Cardiac muscle cell (in vitro differentiated cells and primary cell): ENCODE measurements around the gene ABCG1. TPM values are rescaled to one million over a fixed set of nuclear protein-coding genes. Genes with fewer than 3 reads are reported as not detected.

Source experiments
- DNase-seq, 2 donors: peaks; one replicate each; pipeline versions ENCODE4 v3.0.0 to v3.0.0-alpha.2; 2010 to 2017; ENCODE audit warnings: low read depth in 1 of 2, low spot score in 1 of 2
- H3K27ac ChIP-seq: fragments of 200-600 bp; sonication (generic); 2 replicates; pipeline ENCODE4 v1.5.1; 2016
- H3K27me3 ChIP-seq: fragments of 200-600 bp; sonication (generic); 2 replicates; pipeline ENCODE4 v1.6.0; 2016; ENCODE audit warnings: control low read depth
- H3K36me3 ChIP-seq: fragments of 200-600 bp; sonication (generic); 2 replicates; pipeline ENCODE4 v1.5.1; 2016; ENCODE audit warnings: control low read depth
- H3K4me1 ChIP-seq: fragments of 200-600 bp; sonication (generic); 2 replicates; pipeline ENCODE4 v1.8.1; 2017; ENCODE audit warnings: low read depth, mild to moderate bottlenecking, mixed run types
- H3K4me3 ChIP-seq: fragments of 200-600 bp; sonication (generic); 2 replicates; pipeline ENCODE4 v1.5.1; 2016; ENCODE audit warnings: mild to moderate bottlenecking
- H3K9me3 ChIP-seq: fragments of 200-600 bp; sonication (generic); 2 replicates; pipeline ENCODE4 v1.5.1; 2017; ENCODE audit warnings: low read depth, mild to moderate bottlenecking, control low read depth
- polyA plus RNA-seq: library from polyadenylated mRNA; unstranded; fragments of >200 nt; fragmentation: Nextera tagmentation; extraction: Ambion mirVana; gene quantifications from 2 replicates; pipeline ENCODE4 v1.2.1, GENCODE V29; 2016
- total RNA-seq: library from RNA; depleted of rRNA; stranded (reverse); fragments of >200 nt; gene quantifications from 2 replicates; pipeline ENCODE4 v1.2.3, GENCODE V29; 2016
- TF ChIP-seq, protein P1 (sequence below): IDR thresholded peaks from 2 replicates; pipeline ENCODE4 v1.5.1; 2012; ENCODE audit warnings: low read depth, mild to moderate bottlenecking, low read length

ABCG1 gene
- total and polyA plus RNA-seq, 2 experiments from 2014 or later = 4.0 to 4.9 TPM

DNA sequence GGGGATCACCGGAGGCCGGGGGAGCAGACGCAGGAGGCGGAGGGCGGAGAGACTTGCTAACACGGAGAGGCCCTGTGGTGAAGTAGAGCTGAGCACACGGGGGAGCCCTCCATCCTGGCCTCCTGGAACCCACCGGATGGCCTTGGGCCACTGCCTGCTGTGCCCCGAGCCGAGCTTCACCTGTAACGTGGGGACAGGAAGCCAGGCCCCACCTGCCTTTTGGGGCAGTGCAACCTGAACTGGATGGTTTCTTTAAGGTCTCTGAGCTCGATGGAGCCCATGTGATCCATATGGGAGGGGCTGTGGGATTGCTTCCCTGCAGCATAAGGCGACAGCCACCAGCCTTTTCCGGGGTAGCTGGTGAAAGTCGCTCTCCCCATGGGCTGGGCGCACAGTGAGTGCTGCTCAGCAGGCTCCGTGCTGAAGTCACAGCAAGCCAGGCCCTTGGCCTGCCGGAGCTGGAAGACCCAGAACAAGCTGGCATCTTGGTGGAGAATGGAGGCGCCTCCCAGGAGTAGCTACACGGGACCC, 60.5 kb downstream of the ABCG1 start:
- no peaks in the 10 kb centered on the region for H3K4me1 ChIP-seq
- TF ChIP-seq, protein P1, sequence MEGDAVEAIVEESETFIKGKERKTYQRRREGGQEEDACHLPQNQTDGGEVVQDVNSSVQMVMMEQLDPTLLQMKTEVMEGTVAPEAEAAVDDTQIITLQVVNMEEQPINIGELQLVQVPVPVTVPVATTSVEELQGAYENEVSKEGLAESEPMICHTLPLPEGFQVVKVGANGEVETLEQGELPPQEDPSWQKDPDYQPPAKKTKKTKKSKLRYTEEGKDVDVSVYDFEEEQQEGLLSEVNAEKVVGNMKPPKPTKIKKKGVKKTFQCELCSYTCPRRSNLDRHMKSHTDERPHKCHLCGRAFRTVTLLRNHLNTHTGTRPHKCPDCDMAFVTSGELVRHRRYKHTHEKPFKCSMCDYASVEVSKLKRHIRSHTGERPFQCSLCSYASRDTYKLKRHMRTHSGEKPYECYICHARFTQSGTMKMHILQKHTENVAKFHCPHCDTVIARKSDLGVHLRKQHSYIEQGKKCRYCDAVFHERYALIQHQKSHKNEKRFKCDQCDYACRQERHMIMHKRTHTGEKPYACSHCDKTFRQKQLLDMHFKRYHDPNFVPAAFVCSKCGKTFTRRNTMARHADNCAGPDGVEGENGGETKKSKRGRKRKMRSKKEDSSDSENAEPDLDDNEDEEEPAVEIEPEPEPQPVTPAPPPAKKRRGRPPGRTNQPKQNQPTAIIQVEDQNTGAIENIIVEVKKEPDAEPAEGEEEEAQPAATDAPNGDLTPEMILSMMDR = no peak
- H3K4me3 ChIP-seq = no peak overlapping the region
- no peak for DNase-seq
- H3K36me3 ChIP-seq = no peaks in the 10 kb centered on the region
- no peaks in the 10 kb centered on the region for H3K9me3 ChIP-seq
- H3K27me3 ChIP-seq = no peaks in the 10 kb centered on the region
- H3K27ac ChIP-seq = no peak overlapping the region

DNA sequence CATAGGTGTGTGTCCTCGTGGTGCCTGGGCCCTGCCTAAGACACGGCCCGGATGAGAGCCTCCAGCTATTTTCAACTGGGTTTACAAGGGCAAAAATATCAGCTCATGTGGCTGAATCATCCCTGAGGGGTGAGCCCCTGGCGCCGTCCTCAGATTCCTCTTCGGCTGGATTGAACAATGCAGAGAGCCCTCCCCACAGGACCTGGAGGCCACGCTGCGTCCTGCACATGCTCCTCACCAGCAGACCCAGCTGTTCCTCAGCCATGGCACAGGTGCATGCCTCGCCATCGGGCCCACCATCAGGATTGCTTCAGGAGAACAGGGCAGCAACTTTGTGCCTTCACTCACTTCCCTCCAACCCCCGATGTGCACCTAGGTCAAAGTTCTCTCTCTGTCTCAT, 60.9 kb downstream of the ABCG1 start:
- no peaks in the 10 kb centered on the region for H3K4me1 ChIP-seq
- DNase-seq = no peak
- TF ChIP-seq, protein P1 = no peak
- no peak overlapping the region for H3K4me3 ChIP-seq
- H3K27ac ChIP-seq = no peak overlapping the region
- no peaks in the 10 kb centered on the region for H3K27me3 ChIP-seq
- H3K36me3 ChIP-seq = no peaks in the 10 kb centered on the region
- no peaks in the 10 kb centered on the region for H3K9me3 ChIP-seq

DNA sequence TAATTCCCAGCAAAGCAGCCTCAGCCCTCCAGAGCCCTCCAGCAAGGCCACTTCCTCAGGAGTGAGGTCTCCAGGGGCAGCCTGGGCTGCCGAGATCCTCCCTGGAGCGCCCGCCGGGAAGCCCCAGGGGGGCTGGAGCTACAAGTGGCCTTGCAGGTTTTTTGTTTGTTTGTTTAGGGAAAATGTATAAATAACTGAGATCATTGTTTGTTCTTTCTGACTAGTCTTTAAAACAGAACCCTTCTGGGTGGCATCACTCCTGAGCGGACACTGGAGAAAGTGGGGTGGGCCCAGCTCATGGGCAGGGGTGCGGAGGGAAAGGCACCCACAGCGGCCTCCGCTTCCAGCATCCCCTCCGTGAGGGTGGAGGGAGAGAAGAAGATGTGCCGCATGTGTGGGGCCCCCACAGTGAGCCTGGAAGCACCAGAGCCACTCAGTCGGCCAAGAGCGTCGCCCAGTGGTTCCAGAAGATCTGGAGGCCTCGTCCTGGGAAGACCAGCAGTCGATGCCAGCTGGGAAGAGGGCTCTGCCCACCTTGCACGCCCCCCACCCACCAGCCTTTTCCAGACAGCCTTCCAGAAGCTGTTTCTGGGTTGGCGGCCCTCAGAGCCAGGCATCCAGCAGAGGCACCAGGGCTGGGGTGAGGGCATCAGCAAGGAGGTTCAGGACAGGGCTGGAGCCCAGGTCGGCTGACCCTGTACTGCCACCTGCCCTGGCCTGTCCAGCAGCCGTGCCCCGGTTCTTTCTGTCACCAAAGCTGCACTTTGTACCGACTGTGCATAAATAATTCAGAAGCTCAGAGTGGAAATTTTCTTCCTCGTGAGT, 61.6 kb downstream of the ABCG1 start:
- H3K27me3 ChIP-seq = no peaks in the 10 kb centered on the region
- TF ChIP-seq, protein P1 = no peak
- no peak overlapping the region for H3K4me3 ChIP-seq
- H3K27ac ChIP-seq = no peak overlapping the region
- H3K4me1 ChIP-seq = no peaks in the 10 kb centered on the region
- H3K9me3 ChIP-seq = no peaks in the 10 kb centered on the region
- H3K36me3 ChIP-seq = no peaks in the 10 kb centered on the region
- DNase-seq = no peak

DNA sequence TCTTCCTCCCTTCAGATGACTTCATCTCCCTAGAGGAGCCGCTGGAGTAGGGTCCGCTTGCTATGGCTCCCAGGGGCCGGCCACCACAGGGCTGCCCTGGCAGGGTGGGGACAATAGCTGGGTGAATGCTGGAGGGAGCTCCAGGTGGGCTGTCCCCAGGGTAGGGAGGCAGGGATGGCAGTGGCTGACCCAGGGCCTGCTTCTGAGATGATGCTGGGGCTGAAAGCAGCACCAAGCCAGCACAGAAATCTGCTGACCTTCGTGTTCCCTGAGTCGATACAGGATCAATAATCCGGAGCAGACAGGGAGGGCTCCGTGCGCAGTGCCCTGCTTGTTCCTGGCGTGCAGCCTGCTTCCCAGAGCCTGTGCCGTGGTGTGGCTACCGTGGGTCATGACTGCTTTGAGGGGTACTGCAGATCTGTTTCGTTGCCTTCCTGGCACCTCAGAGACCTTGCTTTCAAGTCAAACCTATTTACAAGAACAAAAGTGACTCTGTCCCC, 62.3 kb downstream of the ABCG1 start:
- no peaks in the 10 kb centered on the region for H3K4me1 ChIP-seq
- no peak overlapping the region for H3K27ac ChIP-seq
- TF ChIP-seq, protein P1 = no peak

DNA sequence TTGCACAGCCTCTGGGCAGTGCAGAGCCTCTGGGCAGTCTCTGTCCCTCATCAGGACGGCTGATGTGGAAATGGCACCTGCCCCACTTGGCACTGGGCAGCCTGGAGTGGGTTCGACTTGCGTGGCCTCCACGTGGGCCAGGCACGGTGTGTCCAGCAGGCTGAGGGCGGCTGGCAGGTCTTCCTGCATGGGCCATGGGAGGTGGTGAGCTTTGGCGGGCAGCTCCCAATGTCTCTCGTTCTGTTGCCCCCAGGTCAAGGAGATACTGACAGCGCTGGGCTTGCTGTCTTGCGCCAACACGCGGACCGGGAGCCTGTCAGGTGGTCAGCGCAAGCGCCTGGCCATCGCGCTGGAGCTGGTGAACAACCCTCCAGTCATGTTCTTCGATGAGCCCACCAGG, 63.1 kb downstream of the ABCG1 start:
- Histone ChIP-seq H3K4me3 (no peak overlapping the region), H3K27me3 (no peaks in the 10 kb centered on the region), H3K4me1 (no peaks in the 10 kb centered on the region), H3K27ac (no peak overlapping the region), H3K36me3 (no peaks in the 10 kb centered on the region), H3K9me3 (no peaks in the 10 kb centered on the region)
- TF ChIP-seq, protein P1 = no peak
- DNase-seq = no peak

More for the DNA sequence above, 62.3 kb downstream of the ABCG1 start:
- H3K4me3 ChIP-seq = no peak overlapping the region
- no peak for DNase-seq
- H3K36me3 ChIP-seq = no peaks in the 10 kb centered on the region
- no peaks in the 10 kb centered on the region for H3K27me3 ChIP-seq
- H3K9me3 ChIP-seq = no peaks in the 10 kb centered on the region
